Body of pancreas (tissue), 4 donors: ENCODE data around the gene AFF2. TPM values are rescaled to one million over a fixed set of nuclear protein-coding genes. Genes with fewer than 3 reads are reported as not detected.
"Not testable (repeated sequence)": the region's sequence is repeated elsewhere in the genome, so short reads cannot be mapped to it uniquely, and the experiment has no call there.

ENCODE experiments used
- ATAC-seq: fragments of 150-250 bp; one replicate; pipeline ENCODE4 v1.9.1; 2016
- DNase-seq, 4 donors: peaks; one replicate each; pipeline ENCODE4 v3.0.0-alpha.2; 2019
- H3K27ac ChIP-seq, 4 donors: fragments of 200-600 bp; sonication (generic); 1 replicate in 3 of 4; 2 replicates in 1 of 4; pipeline versions ENCODE4 v1.5.1 to v1.6.1; 2016 to 2019; ENCODE audit warnings: mild to moderate bottlenecking in 1 of 4, mixed read lengths in 1 of 4, moderate library complexity in 1 of 4
- H3K27me3 ChIP-seq, 2 donors: fragments of 200-600 bp; sonication (generic); one replicate each; pipeline ENCODE4 v1.6.0; 2016; ENCODE audit warnings: mild to moderate bottlenecking in 1 of 2
- H3K36me3 ChIP-seq, 2 donors: fragments of 200-600 bp; sonication (generic); replicated peaks in 1 of 2; 2 replicates each; pipeline ENCODE4 v1.5.1; 2016; ENCODE audit warnings: low read depth in 2 of 2; ENCODE audit not compliant: insufficient read depth in 1 of 2
- H3K4me1 ChIP-seq: fragments of 200-600 bp; sonication (generic); one replicate; pipeline ENCODE4 v1.6.0; 2016
- H3K4me3 ChIP-seq, 2 donors: fragments of 200-600 bp; sonication (generic); 1 replicate in 1 of 2; 2 replicates in 1 of 2; pipeline ENCODE4 v1.5.1; 2016 to 2019
- H3K9me3 ChIP-seq, 3 donors: fragments of 200-600 bp; sonication (generic); 1 replicate in 2 of 3; 2 replicates in 1 of 3; pipeline ENCODE4 v1.5.1; 2016
- POLR2A ChIP-seq, 3 donors: fragments of 450-650 bp; IDR thresholded peaks; one replicate each; pipeline ENCODE4 v1.6.1; 2016; ENCODE audit warnings: antibody characterized with exemption in 3 of 3, mild to moderate bottlenecking in 2 of 3
- whole genome bisulfite sequencing, 2 donors: methylation state at CpG; one replicate each; pipeline ENCODE4 v1.1.5; 2017; 5-methylcytosine and 5-hydroxymethylcytosine counted together
- intact Hi-C: fragments of 100-400 bp; cut with DNase I; formaldehyde crosslinking; loops from one replicate; pipeline ENCODE4 v1.15.1; 2023
- total RNA-seq, 2 donors: library from RNA; depleted of rRNA; stranded (reverse); fragments of >200 nt; gene quantifications; one replicate each; pipeline ENCODE4 v1.1.0, GENCODE V29; 2016
- TF ChIP-seq, protein P1 (sequence below), 7 experiments: fragments of 450-650 bp in 4 of 7; fragments of 200-600 bp in 3 of 7; sonication (generic) in 3 of 7; IDR thresholded peaks; one replicate each; pipeline ENCODE4 v1.5.1; 2016 to 2019; ENCODE audit warnings: antibody characterized with exemption in 7 of 7

Gene AFF2
- total RNA-seq, 2 donors from 2014 or later = 0.99 to 2.1 TPM

DNA sequence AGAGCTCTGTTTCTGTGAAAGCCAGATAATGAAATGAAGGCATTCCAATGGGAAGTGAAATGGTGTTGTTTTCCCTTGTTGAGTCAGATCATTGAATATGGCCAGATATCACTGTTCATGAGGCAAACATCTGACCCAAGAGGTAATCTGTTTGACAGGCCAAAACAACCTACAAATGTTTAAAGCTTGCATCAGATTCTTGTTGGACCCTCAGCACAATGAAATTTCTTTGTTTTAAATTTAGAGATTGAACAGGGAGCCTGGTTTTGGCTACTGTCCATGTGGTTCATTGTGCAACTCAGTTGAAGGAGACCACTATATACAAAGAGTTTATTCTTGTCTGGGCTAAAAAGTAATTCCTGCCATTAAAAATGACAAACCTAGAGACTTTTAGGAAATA lies 159.1 kb downstream of the AFF2 start:
- TF ChIP-seq POLR2A (IDR thresholded peaks at IDR 0.05) = no peak
- TF ChIP-seq, protein P1, sequence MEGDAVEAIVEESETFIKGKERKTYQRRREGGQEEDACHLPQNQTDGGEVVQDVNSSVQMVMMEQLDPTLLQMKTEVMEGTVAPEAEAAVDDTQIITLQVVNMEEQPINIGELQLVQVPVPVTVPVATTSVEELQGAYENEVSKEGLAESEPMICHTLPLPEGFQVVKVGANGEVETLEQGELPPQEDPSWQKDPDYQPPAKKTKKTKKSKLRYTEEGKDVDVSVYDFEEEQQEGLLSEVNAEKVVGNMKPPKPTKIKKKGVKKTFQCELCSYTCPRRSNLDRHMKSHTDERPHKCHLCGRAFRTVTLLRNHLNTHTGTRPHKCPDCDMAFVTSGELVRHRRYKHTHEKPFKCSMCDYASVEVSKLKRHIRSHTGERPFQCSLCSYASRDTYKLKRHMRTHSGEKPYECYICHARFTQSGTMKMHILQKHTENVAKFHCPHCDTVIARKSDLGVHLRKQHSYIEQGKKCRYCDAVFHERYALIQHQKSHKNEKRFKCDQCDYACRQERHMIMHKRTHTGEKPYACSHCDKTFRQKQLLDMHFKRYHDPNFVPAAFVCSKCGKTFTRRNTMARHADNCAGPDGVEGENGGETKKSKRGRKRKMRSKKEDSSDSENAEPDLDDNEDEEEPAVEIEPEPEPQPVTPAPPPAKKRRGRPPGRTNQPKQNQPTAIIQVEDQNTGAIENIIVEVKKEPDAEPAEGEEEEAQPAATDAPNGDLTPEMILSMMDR (IDR thresholded peaks at IDR 0.05) = no peak
- ATAC-seq = no peak
- no peak overlapping the region for H3K4me3 ChIP-seq
- no peak for DNase-seq
- H3K9me3 ChIP-seq = no peaks in the 10 kb centered on the region
- H3K36me3 ChIP-seq = no peaks in the 10 kb centered on the region
- intact Hi-C loops = no loop called here
- no peaks in the 10 kb centered on the region for H3K4me1 ChIP-seq
- H3K27ac ChIP-seq = no peak overlapping the region
- H3K27me3 ChIP-seq = no peaks in the 10 kb centered on the region

DNA sequence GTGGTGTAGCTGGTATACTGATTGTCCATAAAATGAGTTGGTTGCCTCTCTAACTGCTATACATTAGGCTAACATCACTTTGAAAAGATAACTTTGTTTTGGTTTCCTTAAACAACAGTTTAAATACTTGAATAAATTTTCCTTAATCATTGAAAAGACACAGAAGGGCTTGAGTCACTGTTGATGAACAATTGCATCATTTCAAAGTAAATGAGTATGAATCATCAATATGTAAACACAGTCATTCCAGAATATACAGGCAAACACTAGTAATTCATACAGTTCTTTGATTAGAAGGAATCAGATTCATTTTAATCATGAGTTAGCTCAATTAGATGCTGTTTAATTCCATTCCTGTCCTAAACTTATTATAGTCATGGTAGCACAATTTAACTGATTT lies 160.6 kb downstream of the AFF2 start:
- no peak for TF ChIP-seq POLR2A (IDR thresholded peaks at IDR 0.05)
- TF ChIP-seq, protein P1 (IDR thresholded peaks at IDR 0.05) = no peak
- intact Hi-C loops = no loop called here
- no peaks in the 10 kb centered on the region for H3K4me1 ChIP-seq
- ATAC-seq (no peak), DNase-seq (no peak)
- no peaks in the 10 kb centered on the region for H3K36me3 ChIP-seq
- no peak overlapping the region for H3K27ac ChIP-seq
- H3K4me3 ChIP-seq = no peak overlapping the region
- H3K9me3 ChIP-seq = no peaks in the 10 kb centered on the region
- no peaks in the 10 kb centered on the region for H3K27me3 ChIP-seq

- Histone ChIP-seq H3K27ac (no peak overlapping the region), H3K4me3 (no peak overlapping the region), H3K9me3 (no peaks in the 10 kb centered on the region), H3K27me3 (no peaks in the 10 kb centered on the region), H3K4me1 (no peaks in the 10 kb centered on the region), H3K36me3 (no peaks in the 10 kb centered on the region)
- no peak for ATAC-seq
- DNase-seq = no peak
- WGBS, 2 donors = 40 to 56% methylated on average over 1 of the region's 1 CpG
- intact Hi-C loops = no loop called here
- no peak for TF ChIP-seq POLR2A (IDR thresholded peaks at IDR 0.05)
- TF ChIP-seq, protein P1 (IDR thresholded peaks at IDR 0.05) = no peak
Observed at GRCh38 chrX:148662014-148662413, 161.6 kb downstream of the AFF2 start.

DNA sequence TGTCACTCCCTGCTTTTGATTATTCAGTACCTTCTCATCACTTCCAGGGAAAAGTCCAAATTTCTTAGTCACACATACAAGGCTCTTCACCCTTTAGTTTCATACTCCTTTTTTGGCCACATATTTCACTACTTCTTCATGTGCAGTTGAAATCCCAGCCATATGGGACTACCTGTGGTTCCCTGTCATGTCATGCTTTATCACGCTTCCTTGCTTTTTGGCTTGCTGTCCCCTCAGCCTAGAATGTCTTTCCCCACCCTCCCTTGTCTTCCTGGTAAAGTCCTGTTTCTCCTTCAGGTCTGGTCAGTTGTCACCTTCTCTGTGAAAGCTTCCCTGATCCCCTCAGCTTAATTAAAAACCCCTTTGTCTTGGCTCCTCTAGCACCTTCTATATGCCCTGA lies 163.8 kb downstream of the AFF2 start:
- intact Hi-C loops = no loop called here
- Histone ChIP-seq H3K9me3 (no peaks in the 10 kb centered on the region), H3K27me3 (no peaks in the 10 kb centered on the region), H3K4me3 (no peak overlapping the region), H3K36me3 (no peaks in the 10 kb centered on the region), H3K27ac (no peak overlapping the region), H3K4me1 (no peaks in the 10 kb centered on the region)
- ATAC-seq (no peak), DNase-seq (no peak)
- 88 to 100% methylated on average over 1 of the region's 1 CpG for WGBS, 2 donors
- no peak for TF ChIP-seq POLR2A (IDR thresholded peaks at IDR 0.05)
- TF ChIP-seq, protein P1 (IDR thresholded peaks at IDR 0.05) = no peak

- Histone ChIP-seq H3K4me3 (no peak overlapping the region), H3K27me3 (no peaks in the 10 kb centered on the region), H3K27ac (no peak overlapping the region), H3K9me3 (no peaks in the 10 kb centered on the region), H3K36me3 (no peaks in the 10 kb centered on the region), H3K4me1 (no peaks in the 10 kb centered on the region)
- intact Hi-C loops = no loop called here
- ATAC-seq (no peak), DNase-seq (no peak)
- TF ChIP-seq, protein P1 (IDR thresholded peaks at IDR 0.05) = no peak
- no peak for TF ChIP-seq POLR2A (IDR thresholded peaks at IDR 0.05)
- WGBS, 2 donors = 38 to 73% methylated on average over 3 of the region's 3 CpGs
Observed at GRCh38 chrX:148664995-148665394, 164.6 kb downstream of the AFF2 start.

GRCh38 chrX:148669175-148669574 lies 168.8 kb downstream of the AFF2 start:
- ATAC-seq, DNase-seq, intact Hi-C loops, H3K36me3 ChIP-seq, H3K27me3 ChIP-seq, H3K4me1 ChIP-seq, H3K4me3 ChIP-seq, H3K27ac ChIP-seq, H3K9me3 ChIP-seq: not testable (repeated sequence)
- WGBS, 2 donors = 53 to 66% methylated on average over 3 of the region's 3 CpGs
